HCT116 (cell line): ENCODE measurements around the gene TCEA2.

Source experiments
- CTCF ChIP-seq, 3 experiments: fragments of 200-600 bp in 1 of 3; sonication (generic) in 1 of 3; IDR thresholded peaks in 2 of 3; conservative IDR thresholded peaks in 1 of 3; 2 replicates each; pipeline ENCODE4 v1.5.1; 2012 to 2017; ENCODE audit warnings: low read depth in 2 of 3, low read length in 2 of 3, antibody characterized with exemption in 1 of 3, borderline replicate concordance in 1 of 3, control low read depth in 1 of 3, mild to moderate bottlenecking in 1 of 3, mixed read lengths in 1 of 3, mixed run types in 1 of 3, moderate library complexity in 1 of 3; ENCODE audit not compliant: insufficient read depth in 1 of 3
- EZH2 ChIP-seq: fragments of 200-600 bp; sonication (generic); IDR thresholded peaks from 2 replicates; pipeline ENCODE4 v1.6.1; 2017; ENCODE audit warnings: antibody characterized with exemption, mixed run types
- EZH2phosphoT487 ChIP-seq: fragments of 200-600 bp; IDR thresholded peaks from 2 replicates; pipeline ENCODE4 v1.6.1; 2018; ENCODE audit warnings: antibody characterized with exemption, borderline replicate concordance
- JUND ChIP-seq: IDR thresholded peaks from 2 replicates; pipeline ENCODE4 v1.6.1; 2012
- MAX ChIP-seq: IDR thresholded peaks from 2 replicates; pipeline ENCODE4 v1.6.1; 2012
- POLR2A ChIP-seq: IDR thresholded peaks from 2 replicates; pipeline ENCODE4 v1.7.0; 2011; ENCODE audit warnings: borderline replicate concordance; ENCODE audit not compliant: insufficient read depth, insufficient read length; ENCODE audit errors: extremely low read depth
- POLR2AphosphoS5 ChIP-seq: IDR thresholded peaks from 2 replicates; pipeline ENCODE4 v1.6.1; 2011; ENCODE audit warnings: mild to moderate bottlenecking, low read depth, low read length, moderate library complexity
- RAD21 ChIP-seq: IDR thresholded peaks from 2 replicates; pipeline ENCODE4 v1.6.1; 2012; ENCODE audit warnings: low read depth, mild to moderate bottlenecking
- REST ChIP-seq: IDR thresholded peaks from 2 replicates; pipeline ENCODE4 v1.6.1; 2012; ENCODE audit warnings: low read depth
- SP1 ChIP-seq: IDR thresholded peaks from 2 replicates; pipeline ENCODE4 v1.6.1; 2012; ENCODE audit warnings: low read depth
- TCF7L2 ChIP-seq: IDR thresholded peaks from 2 replicates; pipeline ENCODE4 v1.7.0; 2011; ENCODE audit warnings: borderline replicate concordance, inconsistent platforms; ENCODE audit not compliant: insufficient read depth, insufficient read length; ENCODE audit errors: extremely low read depth
- YY1 ChIP-seq: IDR thresholded peaks from 2 replicates; pipeline ENCODE4 v1.6.1; 2011; ENCODE audit warnings: low read length, low read depth, moderate library complexity, mild to moderate bottlenecking; ENCODE audit not compliant: insufficient replicate concordance; ENCODE audit errors: extremely low read depth
- ZFX ChIP-seq: fragments of 450-650 bp; IDR thresholded peaks from 2 replicates; pipeline ENCODE4 v1.6.1; 2017
- TF ChIP-seq, protein P1 (sequence below): IDR thresholded peaks from 2 replicates; pipeline ENCODE4 v1.6.1; 2011; ENCODE audit warnings: mild to moderate bottlenecking, low read length, moderate library complexity; ENCODE audit not compliant: insufficient replicate concordance; ENCODE audit errors: extremely low read depth

GRCh38 chr20:64065062-64065973 is 2.3 kb downstream of the TCEA2 start:
- TF ChIP-seq POLR2AphosphoS5 (no peak), CTCF (IDR thresholded peaks at IDR 0.05 in 2 of 3, conservative IDR thresholded peaks at IDR 0.05 in 1 of 3; ENCODE audit: borderline replicate concordance in 1 of 3, insufficient read depth in 1 of 3, low read depth in 2 of 3, low read length in 2 of 3) (no peak), POLR2A (no peak), TCF7L2 (no peak), RAD21 (no peak), REST (no peak), EZH2 (no peak), SP1 (no peak), JUND (no peak), ZFX (no peak), YY1 (no peak), EZH2phosphoT487 (no peak), MAX (no peak)
- TF ChIP-seq, protein P1, sequence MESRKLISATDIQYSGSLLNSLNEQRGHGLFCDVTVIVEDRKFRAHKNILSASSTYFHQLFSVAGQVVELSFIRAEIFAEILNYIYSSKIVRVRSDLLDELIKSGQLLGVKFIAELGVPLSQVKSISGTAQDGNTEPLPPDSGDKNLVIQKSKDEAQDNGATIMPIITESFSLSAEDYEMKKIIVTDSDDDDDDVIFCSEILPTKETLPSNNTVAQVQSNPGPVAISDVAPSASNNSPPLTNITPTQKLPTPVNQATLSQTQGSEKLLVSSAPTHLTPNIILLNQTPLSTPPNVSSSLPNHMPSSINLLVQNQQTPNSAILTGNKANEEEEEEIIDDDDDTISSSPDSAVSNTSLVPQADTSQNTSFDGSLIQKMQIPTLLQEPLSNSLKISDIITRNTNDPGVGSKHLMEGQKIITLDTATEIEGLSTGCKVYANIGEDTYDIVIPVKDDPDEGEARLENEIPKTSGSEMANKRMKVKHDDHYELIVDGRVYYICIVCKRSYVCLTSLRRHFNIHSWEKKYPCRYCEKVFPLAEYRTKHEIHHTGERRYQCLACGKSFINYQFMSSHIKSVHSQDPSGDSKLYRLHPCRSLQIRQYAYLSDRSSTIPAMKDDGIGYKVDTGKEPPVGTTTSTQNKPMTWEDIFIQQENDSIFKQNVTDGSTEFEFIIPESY, result no peak
